Activated CD4-positive, alpha-beta T cell treated with anti-CD3 and anti-CD28 coated beads, Interleukin-2, amount 50 U/mL, for 4 hours (primary cell): ENCODE results near the gene VARS2.

Experiments
- DNase-seq, 2 experiments: peaks; one replicate each; pipeline ENCODE4 v3.0.0-alpha.2; 2020

The VARS2 gene

GRCh38 chr6:30931969-30932645, 18.1 kb downstream of the VARS2 start, which contains the start of gene SFTA2:
SFTA2 (minus strand) TSS chr6:30932170; CDS start chr6:30932096, 74 bp downstream.
- DNase-seq, result no peak

- no peak for DNase-seq
Measured at GRCh38 chr6:30932665-30933365, 18.8 kb downstream of the VARS2 start.

- DNase-seq, result no peak
Measured at GRCh38 chr6:30935018-30935417, 21.0 kb downstream of the VARS2 start.

GRCh38 chr6:30937265-30937664, 23.2 kb downstream of the VARS2 start:
- DNase-seq, result no peak

GRCh38 chr6:30938730-30939129, 24.7 kb downstream of the VARS2 start:
- DNase-seq, result no peak

GRCh38 chr6:30939473-30939872, 25.4 kb downstream of the VARS2 start:
- no peak for DNase-seq

GRCh38 chr6:30940361-30940986, 26.4 kb downstream of the VARS2 start, which contains the start of gene MUCL3:
MUCL3 (plus strand) TSS chr6:30940973; CDS start chr6:30941000, 27 bp downstream.
- DNase-seq, result no peak

GRCh38 chr6:30942338-30943060, 28.5 kb downstream of the VARS2 start:
- DNase-seq, result no peak

- no peak for DNase-seq
Measured at GRCh38 chr6:30944051-30944450, 30.0 kb downstream of the VARS2 start.

- no peak for DNase-seq
Measured at GRCh38 chr6:30945281-30945680, 31.2 kb downstream of the VARS2 start.

GRCh38 chr6:30947231-30947630, 33.2 kb downstream of the VARS2 start:
- DNase-seq, result no peak

GRCh38 chr6:30948811-30949210, 34.8 kb downstream of the VARS2 start:
- no peak for DNase-seq

GRCh38 chr6:30951907-30952469, 38.0 kb downstream of the VARS2 start:
- DNase-seq, result no peak

- DNase-seq, result no peak
Measured at GRCh38 chr6:30954631-30955366, 40.8 kb downstream of the VARS2 start.

GRCh38 chr6:30955367-30956042, 41.5 kb downstream of the VARS2 start:
- peak; percentile 44 to 47 for DNase-seq

GRCh38 chr6:30957716-30958115, 43.7 kb downstream of the VARS2 start:
- no peak for DNase-seq

GRCh38 chr6:30960907-30961673, 47.1 kb downstream of the VARS2 start:
- DNase-seq, result no peak

GRCh38 chr6:30962716-30963115, 48.7 kb downstream of the VARS2 start:
- DNase-seq, result no peak

GRCh38 chr6:30963641-30964040, 49.6 kb downstream of the VARS2 start:
- DNase-seq, result no peak

- DNase-seq, result no peak
Measured at GRCh38 chr6:30964075-30964474, 50.0 kb downstream of the VARS2 start.

GRCh38 chr6:30965140-30965601, 51.1 kb downstream of the VARS2 start:
- DNase-seq, result no peak
